A549 treated with Hydrocortisone at 1 μM for 4 hours (cell line): ENCODE data around the gene GLT8D2. TPM values are rescaled to one million over a fixed set of nuclear protein-coding genes. Genes with fewer than 3 reads are reported as not detected.

Experiments
- total RNA-seq: library from RNA; stranded (reverse); fragments of 200-300 nt; extraction: Qiagen RNA extraction; gene quantifications from 5 replicates; pipeline ENCODE4 v1.2.3, GENCODE V29; 2022

The GLT8D2 gene
- 0.20 to 0.44 TPM (median 0.23 TPM) in 5 replicates for total RNA-seq

GRCh38 chr12:104049903-104050356 lies at the start of gene GLT8D2:
Gene GLT8D2, minus strand, starts transcription at chr12:104050187. Its CDS starts 30,539 bp downstream, at chr12:104019648.

DNA sequence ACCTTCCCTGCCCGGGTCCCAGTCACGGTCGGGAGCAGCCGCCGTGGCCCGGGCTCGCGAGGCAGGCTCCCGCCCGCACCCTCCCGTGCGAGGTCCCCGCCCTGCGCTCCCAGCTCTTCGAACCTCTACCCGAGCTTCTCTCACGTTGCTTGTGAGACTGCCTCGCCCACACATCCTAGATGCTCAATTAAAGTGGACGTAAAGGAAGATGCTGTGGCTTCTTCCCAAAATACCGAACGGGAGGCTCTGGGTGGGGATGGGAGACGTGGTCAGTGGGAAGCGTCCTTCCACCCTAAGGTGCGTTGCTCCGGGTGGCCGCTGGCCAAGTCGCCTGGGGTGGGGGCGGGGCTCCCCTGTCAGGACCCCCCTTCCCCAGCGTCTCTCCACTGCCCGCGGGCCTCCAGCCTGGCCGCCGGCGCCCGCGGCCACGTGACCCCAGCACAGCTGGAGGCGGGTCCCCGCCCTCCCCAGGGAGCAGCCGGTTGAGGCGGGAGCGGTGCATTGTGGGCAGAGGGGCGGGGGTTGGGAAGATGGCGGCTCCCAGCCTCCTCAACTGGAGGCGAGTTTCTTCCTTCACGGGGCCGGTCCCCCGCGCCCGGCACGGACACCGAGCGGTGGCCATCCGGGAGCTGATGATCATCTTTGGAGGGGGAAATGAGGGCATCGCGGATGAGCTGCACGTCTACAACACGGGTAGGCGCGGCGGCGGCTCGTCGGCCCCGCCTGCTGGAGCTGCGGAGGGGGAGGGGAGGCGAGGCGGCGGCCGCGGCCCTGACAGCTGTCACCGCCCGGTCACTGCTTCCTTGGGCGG lies 14.2 kb upstream of the GLT8D2 start, which contains the start of gene HCFC2:
HCFC2 (plus strand) TSS at position 501 of the 811 bp plus-strand sequence; CDS start at position 531, 30 bp downstream.

DNA sequence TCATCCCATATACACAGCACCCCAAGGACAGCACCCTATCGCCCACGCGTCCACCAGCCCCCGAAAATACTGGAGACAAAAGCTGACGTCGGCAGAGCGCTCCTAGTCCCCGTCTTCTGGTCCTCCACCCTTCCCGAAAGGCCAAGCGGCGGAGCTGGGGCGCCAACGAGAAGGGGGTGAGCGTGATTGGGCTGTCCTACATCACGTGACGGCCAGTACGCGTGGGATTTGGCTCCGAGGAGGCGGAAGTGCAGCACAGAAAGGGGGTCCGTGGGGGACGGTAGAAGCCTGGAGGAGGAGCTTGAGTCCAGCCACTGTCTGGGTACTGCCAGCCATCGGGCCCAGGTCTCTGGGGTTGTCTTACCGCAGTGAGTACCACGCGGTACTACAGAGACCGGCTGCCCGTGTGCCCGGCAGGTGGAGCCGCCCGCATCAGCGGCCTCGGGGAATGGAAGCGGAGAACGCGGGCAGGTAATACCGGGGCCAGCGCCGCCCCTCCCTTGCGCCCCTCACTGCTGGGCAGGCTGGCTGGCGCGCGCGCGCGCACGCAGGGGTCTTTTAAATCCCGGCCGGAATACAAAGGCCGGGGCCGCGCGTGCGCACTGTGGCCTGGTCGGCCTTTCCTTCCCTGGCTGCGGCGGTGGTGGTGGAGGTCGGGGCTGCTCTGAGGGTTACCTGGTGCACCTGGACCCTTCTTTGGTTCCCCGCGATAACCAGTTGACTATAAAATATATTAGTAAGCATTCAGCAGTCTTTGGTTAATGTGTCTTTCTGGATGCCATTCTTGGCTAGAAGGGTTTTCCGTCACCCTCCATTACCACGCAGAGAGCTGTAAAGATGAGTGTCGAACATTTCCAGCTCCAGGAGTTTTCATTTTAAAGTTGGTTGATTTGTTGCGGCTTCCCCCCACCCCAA lies 84.1 kb downstream of the GLT8D2 start, which contains the start of gene TDG:
TDG (plus strand) TSS at position 283 of the 915 bp plus-strand sequence; CDS start at position 449, 166 bp downstream.

Other genes starting within 250 kb of the GLT8D2 start
- 21.5 to 32.3 TPM (median 22.5 TPM) in 5 replicates for gene NT5DC3, start 209.0 kb downstream of the GLT8D2 start, total RNA-seq
- 526 to 751 TPM (median 570 TPM) in 5 replicates for gene HSP90B1, start 119.8 kb downstream of the GLT8D2 start, total RNA-seq
- 25.4 to 32.3 TPM (median 27.2 TPM) in 5 replicates for gene TDG, start 84.3 kb downstream of the GLT8D2 start, total RNA-seq
- gene HCFC2, start 14.3 kb upstream of the GLT8D2 start, total RNA-seq = 4.6 to 5.8 TPM (median 5.1 TPM) in 5 replicates
- gene NFYB, start 88.0 kb upstream of the GLT8D2 start, total RNA-seq = 22.9 to 28.3 TPM (median 25.2 TPM) in 5 replicates
- 693 to 1,035 TPM (median 750 TPM) in 5 replicates for gene TXNRD1, start 165.6 kb upstream of the GLT8D2 start, total RNA-seq